OCI-LY3 (cell line): ENCODE data around the gene SLC16A9.

Source experiments
- EZH2phosphoT487 ChIP-seq: fragments of 200-600 bp; shearing (Covaris generic); IDR thresholded peaks from 2 replicates; pipeline ENCODE4 v1.6.1; 2018; ENCODE audit warnings: antibody characterized with exemption, mixed run types, low read depth
- TF ChIP-seq, protein P1 (sequence below): fragments of 200-600, 300-600 bp; sonication (generic); IDR thresholded peaks from 2 replicates; pipeline ENCODE4 v1.5.1; 2014; ENCODE audit warnings: antibody characterized with exemption, low read length, low read depth

DNA sequence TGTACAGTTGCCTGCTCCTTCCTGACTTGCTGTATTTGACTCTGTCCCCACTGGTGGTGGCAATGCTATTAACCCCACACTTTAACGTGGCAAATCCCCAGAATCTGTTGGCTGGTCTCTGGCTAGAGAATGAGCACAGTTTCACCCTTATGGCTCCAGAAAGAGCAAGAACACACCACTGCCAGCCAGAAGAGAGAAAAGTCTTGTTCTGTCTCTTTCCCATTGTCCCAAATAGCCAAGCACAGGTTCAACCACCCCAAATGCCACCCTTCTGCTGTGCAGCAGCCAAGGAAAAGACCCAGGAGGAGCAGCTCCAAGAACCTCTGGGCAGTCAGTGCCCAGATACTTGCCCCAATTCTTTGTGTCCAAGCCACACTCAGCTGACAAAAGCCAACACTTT, 11.3 kb downstream of the SLC16A9 start:
- TF ChIP-seq, protein P1, sequence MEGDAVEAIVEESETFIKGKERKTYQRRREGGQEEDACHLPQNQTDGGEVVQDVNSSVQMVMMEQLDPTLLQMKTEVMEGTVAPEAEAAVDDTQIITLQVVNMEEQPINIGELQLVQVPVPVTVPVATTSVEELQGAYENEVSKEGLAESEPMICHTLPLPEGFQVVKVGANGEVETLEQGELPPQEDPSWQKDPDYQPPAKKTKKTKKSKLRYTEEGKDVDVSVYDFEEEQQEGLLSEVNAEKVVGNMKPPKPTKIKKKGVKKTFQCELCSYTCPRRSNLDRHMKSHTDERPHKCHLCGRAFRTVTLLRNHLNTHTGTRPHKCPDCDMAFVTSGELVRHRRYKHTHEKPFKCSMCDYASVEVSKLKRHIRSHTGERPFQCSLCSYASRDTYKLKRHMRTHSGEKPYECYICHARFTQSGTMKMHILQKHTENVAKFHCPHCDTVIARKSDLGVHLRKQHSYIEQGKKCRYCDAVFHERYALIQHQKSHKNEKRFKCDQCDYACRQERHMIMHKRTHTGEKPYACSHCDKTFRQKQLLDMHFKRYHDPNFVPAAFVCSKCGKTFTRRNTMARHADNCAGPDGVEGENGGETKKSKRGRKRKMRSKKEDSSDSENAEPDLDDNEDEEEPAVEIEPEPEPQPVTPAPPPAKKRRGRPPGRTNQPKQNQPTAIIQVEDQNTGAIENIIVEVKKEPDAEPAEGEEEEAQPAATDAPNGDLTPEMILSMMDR = no peak
- no peak for TF ChIP-seq EZH2phosphoT487
